Transverse colon (tissue), 4 donors: Measurements from ENCODE around the gene BBC3. TPM values are rescaled to one million over a fixed set of nuclear protein-coding genes. Genes with fewer than 3 reads are reported as not detected.

ENCODE experiments used
- DNase-seq: peaks from one replicate; pipeline ENCODE4 v3.0.0-alpha.2; 2019
- H3K27ac ChIP-seq, 4 donors: fragments of 200-600 bp; sonication (generic); 2 replicates each; pipeline ENCODE4 v1.5.1; 2016 to 2018; ENCODE audit warnings: inconsistent platforms in 4 of 4
- H3K27me3 ChIP-seq: fragments of 200-600 bp; sonication (generic); 2 replicates; pipeline ENCODE4 v1.5.1; 2017; ENCODE audit warnings: inconsistent platforms
- H3K36me3 ChIP-seq, 4 donors: fragments of 200-600 bp; sonication (generic); 2 replicates each; pipeline ENCODE4 v1.5.1; 2017 to 2019; ENCODE audit warnings: inconsistent platforms in 4 of 4
- H3K4me1 ChIP-seq, 4 donors: fragments of 200-600 bp; sonication (generic); 2 replicates each; pipeline ENCODE4 v1.5.1; 2017 to 2020; ENCODE audit warnings: inconsistent platforms in 4 of 4
- H3K4me3 ChIP-seq, 4 donors: fragments of 200-600 bp; sonication (generic); 1 replicate in 1 of 4; 2 replicates in 3 of 4; pipeline versions ENCODE4 v1.5.1 to v1.6.1; 2017 to 2019; ENCODE audit warnings: inconsistent platforms in 4 of 4
- H3K9me3 ChIP-seq, 2 donors: fragments of 200-600 bp; sonication (generic); 2 replicates each; pipeline ENCODE4 v1.5.1; 2017 to 2019; ENCODE audit warnings: inconsistent platforms in 2 of 2
- CTCF ChIP-seq, 5 experiments: fragments of 200-600 bp in 3 of 5; fragments of 450-650 bp in 2 of 5; sonication (generic) in 3 of 5; IDR thresholded peaks; 1 replicate in 2 of 5; 2 replicates in 3 of 5; pipeline ENCODE4 v1.5.1; 2016 to 2017; ENCODE audit warnings: antibody characterized with exemption in 5 of 5, inconsistent platforms in 3 of 5, mild to moderate bottlenecking in 2 of 5, moderate library complexity in 1 of 5
- EP300 ChIP-seq: sonication (generic); formaldehyde crosslinking; IDR thresholded peaks from one replicate; pipeline ENCODE4 v1.6.1; 2017; ENCODE audit warnings: antibody characterized with exemption, low read depth
- POLR2A ChIP-seq: fragments of 450-650 bp; IDR thresholded peaks from one replicate; pipeline ENCODE4 v1.6.1; 2016; ENCODE audit warnings: antibody characterized with exemption, mild to moderate bottlenecking, moderate library complexity
- POLR2AphosphoS5 ChIP-seq, 3 donors: sonication (generic); formaldehyde crosslinking; IDR thresholded peaks; one replicate each; pipeline ENCODE4 v1.6.1; 2016; ENCODE audit warnings: antibody characterized with exemption in 3 of 3
- WGBS, 2 donors: methylation state at CpG; one replicate each; pipeline ENCODE4 v1.1.5; 2018; ENCODE audit warnings: low coverage in 1 of 2; 5-methylcytosine and 5-hydroxymethylcytosine counted together
- in situ Hi-C, 4 donors: fragments of 200-750 bp; cut with MboI; loops; one replicate each; pipeline versions ENCODE4 v1.15.0 to v1.15.1; 2017; ENCODE audit warnings: low sequenced_read_pairs in 3 of 4, low pct_ligation_motif_present in 1 of 4, low pct_unique_long_range_greater_than_20kb in 1 of 4
- intact Hi-C: fragments of 100-400 bp; cut with DNase I; formaldehyde crosslinking; loops from one replicate; pipeline ENCODE4 v1.15.1; 2023; ENCODE audit warnings: low total_unique reads
- total RNA-seq, 4 donors: library from RNA; depleted of rRNA; stranded (reverse); fragments of >200 nt; gene quantifications; one replicate each; pipeline ENCODE4 v1.1.0, GENCODE V29; 2016

Gene BBC3
- total RNA-seq, 4 donors from 2014 or later = 10.9 to 31.0 (median 14.4) TPM

- WGBS, 2 donors = 85% methylated on average over 13 of the region's 13 CpGs; no CpG with 5 or more reads in 1 of the 2 donors
- H3K27ac ChIP-seq = peak overlapping the region; percentile 70 to 74 (median 73)
These were observed 21.4 kb downstream of the BBC3 start for GRCh38 chr19:47209319-47210179.

GRCh38 chr19:47203254-47203653 is 27.7 kb downstream of the BBC3 start:
- Histone ChIP-seq H3K36me3 (peaks cover 0 to 20% (median 2%) of the 10 kb centered on the region in 4 donors), H3K4me3 (no peak overlapping the region), H3K27me3 (no peaks in the 10 kb centered on the region), H3K9me3 (no peaks in the 10 kb centered on the region), H3K4me1 (peaks cover 0 to 8% (median 6%) of the 10 kb centered on the region in 4 donors), H3K27ac (peak overlapping the region in 2 of 4 donors; percentile 21)
- TF ChIP-seq POLR2A = no peak
- no peak for TF ChIP-seq CTCF (IDR thresholded peaks at IDR 0.05)
- no peak for TF ChIP-seq EP300
- TF ChIP-seq POLR2AphosphoS5 (IDR thresholded peaks at IDR 0.05) = no peak
- DNase-seq = no peak
- in situ Hi-C loops = no loop called here
- WGBS, 2 donors = 56 to 70% methylated on average over 3 of the region's 3 CpGs
- intact Hi-C loops = loop anchor here (10.0 kb wide), 1 partner anchor 48 kb away; no protein-coding TSS in a partner anchor

More at GRCh38 chr19:47209319-47210179, 21.4 kb downstream of the BBC3 start:
- no peak for TF ChIP-seq POLR2AphosphoS5 (IDR thresholded peaks at IDR 0.05)
- no peak for TF ChIP-seq CTCF (IDR thresholded peaks at IDR 0.05)
- TF ChIP-seq POLR2A = no peak
- no peak for TF ChIP-seq EP300
- intact Hi-C loops = loop anchor here (2.0 to 10.0 kb wide), 2 partner anchors 39 to 55 kb away; no protein-coding TSS in a partner anchor
- no peak for DNase-seq
- H3K27me3 ChIP-seq = no peaks in the 10 kb centered on the region
- H3K9me3 ChIP-seq = no peaks in the 10 kb centered on the region
- in situ Hi-C loops = loop anchor here in 1 of 4 donors (5.0 kb wide), 1 partner anchor 38 kb away; no protein-coding TSS in a partner anchor
- peaks cover 7 to 10% (median 9%) of the 10 kb centered on the region in 4 donors for H3K4me1 ChIP-seq
- H3K36me3 ChIP-seq = peaks cover 0 to 13% (median 5%) of the 10 kb centered on the region in 4 donors
- no peak overlapping the region for H3K4me3 ChIP-seq

DNA sequence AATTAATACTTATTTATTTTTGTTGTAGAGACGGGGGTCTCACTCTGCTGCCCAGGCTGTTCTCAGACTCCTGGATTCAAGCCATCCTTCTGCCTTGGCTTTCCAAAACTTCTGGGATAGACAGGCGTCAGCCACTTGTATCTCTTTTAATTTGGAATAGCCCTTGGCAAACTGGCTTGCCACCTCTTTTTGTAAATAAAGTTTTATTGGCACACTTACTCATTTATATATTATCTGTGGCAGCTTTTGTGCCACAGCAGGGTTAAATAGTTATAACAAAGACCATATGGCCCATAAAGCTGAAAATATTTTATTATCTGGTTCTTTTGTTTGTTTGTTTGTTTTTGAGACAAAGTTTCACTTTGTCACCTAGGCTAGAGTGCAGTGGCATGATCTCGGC is 30.5 kb downstream of the BBC3 start:
- DNase-seq = no peak
- peaks cover 0 to 9% (median 7%) of the 10 kb centered on the region in 4 donors for H3K4me1 ChIP-seq
- no peaks in the 10 kb centered on the region for H3K9me3 ChIP-seq
- no peak for TF ChIP-seq POLR2A
- no peak for TF ChIP-seq CTCF (IDR thresholded peaks at IDR 0.05)
- no peak for TF ChIP-seq EP300
- no peak for TF ChIP-seq POLR2AphosphoS5 (IDR thresholded peaks at IDR 0.05)
- H3K36me3 ChIP-seq = peaks cover 0 to 30% (median 1%) of the 10 kb centered on the region in 4 donors
- H3K27ac ChIP-seq = peak overlapping the region in 1 of 4 donors; percentile 33
- no peaks in the 10 kb centered on the region for H3K27me3 ChIP-seq
- in situ Hi-C loops (no loop called here), intact Hi-C loops (loop anchor here (10.0 kb wide), 1 partner anchor 46 kb away; no protein-coding TSS in a partner anchor)
- H3K4me3 ChIP-seq = no peak overlapping the region
- 66 to 86% methylated on average over 3 of the region's 3 CpGs for WGBS, 2 donors

DNA sequence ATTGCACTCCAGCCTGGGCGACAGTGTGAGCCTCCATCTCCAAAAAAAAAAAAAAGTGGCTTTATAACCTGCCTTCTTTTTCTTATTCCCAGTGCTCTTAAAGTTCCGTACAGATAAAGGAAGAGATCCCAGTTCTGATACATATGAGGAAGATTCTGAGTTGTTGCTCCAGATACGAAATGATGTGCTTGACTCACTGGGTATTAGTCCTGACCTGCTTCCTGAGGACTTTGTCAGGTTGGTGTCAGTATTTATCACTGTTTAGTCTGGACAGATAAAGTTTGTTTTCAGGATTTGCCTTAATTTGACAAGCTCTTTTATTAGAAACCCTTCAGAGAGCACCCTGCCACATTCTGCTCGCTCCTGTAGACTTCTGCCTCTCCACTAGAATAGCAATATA is 33.9 kb downstream of the BBC3 start:
- Histone ChIP-seq H3K36me3 (peaks cover 0 to 23% (median 0%) of the 10 kb centered on the region in 4 donors), H3K9me3 (no peaks in the 10 kb centered on the region), H3K27ac (peak overlapping the region in 1 of 4 donors; percentile 5), H3K27me3 (no peaks in the 10 kb centered on the region), H3K4me1 (peaks cover 0 to 3% (median 2%) of the 10 kb centered on the region in 4 donors), H3K4me3 (no peak overlapping the region)
- TF ChIP-seq POLR2A = no peak
- no peak for TF ChIP-seq CTCF (IDR thresholded peaks at IDR 0.05)
- no peak for TF ChIP-seq EP300
- no peak for TF ChIP-seq POLR2AphosphoS5 (IDR thresholded peaks at IDR 0.05)
- 75 to 94% methylated on average over 4 of the region's 4 CpGs for WGBS, 2 donors
- in situ Hi-C loops (loop anchor here in 2 of 4 donors (5.0 to 10.0 kb wide), 2 partner anchors 35 to 52 kb away; no protein-coding TSS in a partner anchor), intact Hi-C loops (no loop called here)
- DNase-seq = no peak
